GM12878 (cell line): Measurements from ENCODE around the gene DCAF11. TPM values are rescaled to one million over a fixed set of nuclear protein-coding genes. Genes with fewer than 3 reads are reported as not detected.
A peak's percentile ranks its signal among the peaks of the same experiment; 100 is the strongest.

Experiments
- ATAC-seq: fragments of 200-7000 bp; cut with Tn5 transposase; 3 replicates; pipeline ENCODE4 v1.9.1; 2020; ENCODE audit warnings: mild to moderate bottlenecking, moderate library complexity
- BruUV-seq: library from RNA; stranded (reverse); fragments of 400-500 nt; replicated peaks from 2 replicates; lab custom pipeline; 2021; lab: Mats Ljungman, UMichigan
- CTCF ChIA-PET: fragments of 300-600 bp; sonication (Branson Sonifier 250); formaldehyde crosslinking; extraction: SDS; loops from one replicate; lab custom pipeline; 2021; ENCODE audit warnings: inconsistent platforms; lab: Yijun Ruan, JAX
- POLR2A ChIA-PET: fragments of 350-600 bp; formaldehyde crosslinking; extraction: SDS; loops from one replicate; lab custom pipeline; 2021; ENCODE audit warnings: inconsistent platforms; lab: Charles Lee
- RAD21 ChIA-PET: fragments of 300-600 bp; sonication (Branson Sonifier 250); formaldehyde crosslinking; loops from one replicate; lab custom pipeline; 2023; ENCODE audit warnings: antibody characterized with exemption; ENCODE audit not compliant: unreplicated experiment; lab: Charles Lee
- SMC1A ChIA-PET: fragments of 300-600 bp; sonication (Branson Sonifier 250); formaldehyde crosslinking; loops from one replicate; lab custom pipeline; 2023; ENCODE audit not compliant: unreplicated experiment, uncharacterized antibody; lab: Charles Lee
- DNase-seq: peaks from one replicate; pipeline ENCODE4 v3.0.0-alpha.2; 2011; ENCODE audit warnings: low read depth, low spot score
- FAIRE-seq: peaks from 3 replicates; lab custom pipeline; 2011; peaks lifted over from hg19 to GRCh38; lab: Jason Lieb, UNC
- H2AFZ ChIP-seq: 2 replicates; pipeline ENCODE4 v1.6.0; 2011; ENCODE audit warnings: low read depth, low read length, control low read depth; ENCODE audit not compliant: control insufficient read depth
- H3K27ac ChIP-seq: 2 replicates; pipeline ENCODE4 v1.5.1; 2011; ENCODE audit warnings: control low read depth; ENCODE audit not compliant: control insufficient read depth, insufficient read depth
- H3K27me3 ChIP-seq, 2 experiments: replicated peaks in 1 of 2; 2 replicates each; pipeline versions ENCODE4 v1.6.0 to v1.6.1; 2011; ENCODE audit warnings: low read length in 1 of 2; ENCODE audit not compliant: control insufficient read depth in 2 of 2, insufficient read depth in 2 of 2
- H3K36me3 ChIP-seq, 2 experiments: 2 replicates each; pipeline ENCODE4 v1.5.1; 2011; ENCODE audit warnings: low read length in 1 of 2; ENCODE audit not compliant: control insufficient read depth in 2 of 2, insufficient read depth in 2 of 2
- H3K4me1 ChIP-seq: 2 replicates; pipeline ENCODE4 v1.6.1; 2011; ENCODE audit warnings: mild to moderate bottlenecking, low read length, moderate library complexity, mixed read lengths; ENCODE audit not compliant: control insufficient read depth, insufficient read depth
- H3K4me2 ChIP-seq: 2 replicates; pipeline ENCODE4 v1.6.0; 2011; ENCODE audit warnings: control low read depth; ENCODE audit not compliant: control insufficient read depth, insufficient read depth
- H3K4me3 ChIP-seq: fragments of 200-600 bp; sonication (generic); 2 replicates; pipeline ENCODE4 v1.5.1; 2016
- H3K79me2 ChIP-seq: 2 replicates; pipeline ENCODE4 v1.6.0; 2011; ENCODE audit warnings: low read length; ENCODE audit not compliant: control insufficient read depth, insufficient read depth
- H3K9ac ChIP-seq: 2 replicates; pipeline ENCODE4 v1.8.0; 2011; ENCODE audit warnings: low read length, control low read depth, mixed read lengths; ENCODE audit not compliant: control insufficient read depth, insufficient read depth
- H3K9me3 ChIP-seq: replicated peaks from 3 replicates; pipeline ENCODE4 v1.5.1; 2011; ENCODE audit warnings: mild to moderate bottlenecking, low read length; ENCODE audit not compliant: control insufficient read depth, insufficient read depth
- H4K20me1 ChIP-seq: 2 replicates; pipeline ENCODE4 v1.6.0; 2011; ENCODE audit not compliant: control insufficient read depth, insufficient read depth
- BCLAF1 ChIP-seq: fragments of 450-650 bp; IDR thresholded peaks from 2 replicates; pipeline ENCODE4 v1.6.1; 2017; ENCODE audit warnings: antibody characterized with exemption, mild to moderate bottlenecking, moderate library complexity
- CHD2 ChIP-seq: IDR thresholded peaks from 2 replicates; pipeline ENCODE4 v1.6.1; 2011; ENCODE audit warnings: low read depth, low read length, improper control_type of control experiment, borderline replicate concordance
- GABPA ChIP-seq: IDR thresholded peaks from 2 replicates; pipeline ENCODE4 v1.6.1; 2014; ENCODE audit warnings: antibody characterized with exemption, low read depth, mild to moderate bottlenecking, inconsistent platforms
- GATAD2B ChIP-seq: fragments of 450-650 bp; conservative IDR thresholded peaks from 2 replicates; pipeline ENCODE4 v1.6.1; 2017; ENCODE audit warnings: low read depth, mild to moderate bottlenecking, moderate library complexity
- LARP7 ChIP-seq: fragments of 450-650 bp; IDR thresholded peaks from 2 replicates; pipeline ENCODE4 v1.6.1; 2017; ENCODE audit warnings: mild to moderate bottlenecking
- NFYB ChIP-seq: IDR thresholded peaks from 2 replicates; pipeline ENCODE4 v1.6.1; 2011; ENCODE audit warnings: low read depth, mild to moderate bottlenecking, low read length, improper control_type of control experiment, moderate library complexity; ENCODE audit not compliant: insufficient read depth
- NKRF ChIP-seq: fragments of 450-650 bp; conservative IDR thresholded peaks from 2 replicates; pipeline ENCODE4 v1.6.1; 2017; ENCODE audit warnings: mild to moderate bottlenecking, moderate library complexity
- POLR2AphosphoS5 ChIP-seq: IDR thresholded peaks from 2 replicates; pipeline ENCODE4 v1.6.1; 2011; ENCODE audit warnings: mild to moderate bottlenecking, low read length, inconsistent platforms
- TARDBP ChIP-seq: IDR thresholded peaks from 2 replicates; pipeline ENCODE4 v1.6.1; 2016; ENCODE audit warnings: borderline replicate concordance
- TCF12 ChIP-seq: IDR thresholded peaks from 2 replicates; pipeline ENCODE4 v1.6.1; 2011; ENCODE audit warnings: low read depth, mild to moderate bottlenecking, low read length
- ZNF687 ChIP-seq: fragments of 450-650 bp; IDR thresholded peaks from 2 replicates; pipeline ENCODE4 v1.6.1; 2017; ENCODE audit warnings: mild to moderate bottlenecking, moderate library complexity
- WGBS: methylation state at CpG from one replicate; pipeline ENCODE4 v1.1.6; 2016; ENCODE audit warnings: low lambda C conversion rate; ENCODE audit not compliant: insufficient replicate concordance, insufficient coverage; ENCODE audit errors: missing lambda C conversion rate; 5-methylcytosine and 5-hydroxymethylcytosine counted together
- in situ Hi-C: fragments of 300-500 bp; cut with MboI; formaldehyde crosslinking; loops from 9 replicates; pipeline ENCODE4 v1.14.3; 2018; ENCODE audit warnings: mixed read lengths
- intact Hi-C: fragments of 100-400 bp; cut with micrococcal nuclease; formaldehyde crosslinking; loops from one replicate; pipeline ENCODE4 v1.14.2; 2022; ENCODE audit not compliant: unreplicated experiment
- polyA plus RNA-seq, 11 experiments: library from polyadenylated mRNA; depleted of rRNA in 4 of 11; unstranded in 6 of 11; stranded (reverse) in 5 of 11; fragments of >200 nt; fragmentation: Nextera tagmentation in 4 of 11; fragmentation: Illumina TruSeq in 1 of 11; extraction: Ambion mirVana in 4 of 11; extraction: Trizol in 1 of 11; gene quantifications; 1 replicate in 1 of 11; 2 replicates in 10 of 11; pipeline versions ENCODE4 v1.2.1 to v1.2.3, GENCODE V29; 2011 to 2016; ENCODE audit warnings: inconsistent platforms in 2 of 11, missing spikeins in 2 of 11, low read depth in 1 of 11
- total RNA-seq, 4 experiments: library from RNA; depleted of rRNA in 3 of 4; stranded (reverse); fragments of >200 nt in 3 of 4; fragmentation: Illumina TruSeq in 1 of 4; extraction: Trizol in 1 of 4; gene quantifications; 2 replicates each; pipeline versions ENCODE4 v1.2.1 to v1.2.3, GENCODE V29; 2013 to 2021

The DCAF11 gene
- total and polyA plus RNA-seq, 10 of the 15 experiments (the other 5 are each of a cell fraction or from before 2014, with no cell fraction given): 13.4 to 91.2 (median 68.7) TPM

DNA sequence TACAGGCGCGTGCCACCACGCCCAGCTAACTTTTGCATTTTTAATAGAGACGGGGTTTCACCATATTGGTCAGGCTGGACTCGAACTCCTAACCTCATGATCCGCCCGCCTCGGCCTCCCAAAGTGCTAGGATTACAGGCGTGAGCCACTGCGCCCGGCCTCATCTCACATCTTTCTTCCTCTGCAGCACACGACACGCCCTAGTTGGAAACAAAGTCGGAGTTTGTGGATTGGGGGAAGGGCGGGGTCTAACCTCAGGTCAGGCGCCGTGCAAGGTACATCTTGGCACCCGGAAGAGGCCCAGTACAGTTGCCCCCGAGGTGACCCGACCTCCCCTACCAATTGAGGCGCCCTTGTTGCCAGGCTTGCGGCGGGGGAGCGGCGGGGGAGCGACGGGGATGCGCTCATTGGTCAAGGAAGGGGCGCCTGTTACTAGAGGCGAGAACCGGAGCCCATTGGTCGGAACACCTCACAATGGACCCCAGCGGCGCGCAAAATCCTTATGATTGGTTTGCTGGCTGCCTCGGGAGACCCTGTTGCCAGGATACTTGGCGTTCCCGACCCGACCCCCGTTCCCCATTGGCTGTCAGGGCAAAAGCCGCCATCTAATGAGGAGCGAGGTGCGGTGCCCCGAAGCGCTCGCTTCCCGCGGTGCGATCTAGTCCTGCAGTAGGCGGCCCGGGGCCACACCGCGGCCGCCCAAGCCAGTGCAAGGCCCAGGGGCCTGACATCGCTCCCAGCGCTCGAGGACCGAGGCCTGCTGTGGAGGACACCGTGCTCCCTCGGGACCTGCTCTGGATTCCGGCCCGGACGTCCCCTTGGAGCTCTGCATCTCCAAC, 57.1 kb downstream of the DCAF11 start, which contains the start of gene REC8:
Gene REC8 (plus strand): TSS at position 659 of the 839 bp plus-strand sequence. CDS start 473 bp downstream, outside the sequence.
- peak within 1 kb of the TSS; percentile 69 for H3K9ac ChIP-seq
- FAIRE-seq (peak; percentile 81), DNase-seq (peak; percentile 82), ATAC-seq (peak; percentile 90)
- intact Hi-C loops: loop anchor here (2.0 kb wide), 1 partner anchor 57 kb away; the partner anchor contains the start of genes DCAF11 and NRL
- H4K20me1 ChIP-seq: no peaks in the 10 kb centered on the region
- 15% methylated on average over 59 of the region's 63 CpGs for WGBS
- peak within 1 kb of the TSS; percentile 72 for H3K4me2 ChIP-seq
- H3K27me3 ChIP-seq: no peaks in the 10 kb centered on the region
- in situ Hi-C loops: no loop called here
- H3K9me3 ChIP-seq: no peaks in the 10 kb centered on the region
- BruUV-seq: no TSS peak
- CTCF ChIA-PET: interaction anchor here (1.1 to 2.2 kb wide), 6 partner anchors 10 to 162 kb away, joined by 3 to 18 read pairs (median 3); partner anchors contain the start of genes DHRS1, IPO4, IRF9 and MDP1
- H3K27ac ChIP-seq: peak within 1 kb of the TSS; percentile 68
- no peak within 1 kb of the TSS; the same call in 1 of the 2 replicates for H2AFZ ChIP-seq
- RAD21 ChIA-PET: interaction anchor here (1.0 to 1.1 kb wide), 2 partner anchors 10 kb away, joined by 4 to 5 read pairs; partner anchors contain the start of gene IRF9
- SMC1A ChIA-PET: interaction anchor here (0.6 to 1.6 kb wide), 4 partner anchors 10 to 76 kb away, joined by 3 to 9 read pairs (median 3); partner anchors contain the start of genes IRF9, PSME2 and RNF31
- POLR2A ChIA-PET: interaction anchor here (0.7 to 2.8 kb wide), 10 partner anchors 9 to 80 kb away, joined by 3 to 11 read pairs (median 7); partner anchors contain the start of genes CHMP4A, IPO4, IRF9 and PSME2
- H3K4me3 ChIP-seq: peak within 1 kb of the TSS; percentile 62
- H3K4me1 ChIP-seq: no peaks in the 10 kb centered on the region
- peaks cover 1 to 14% of the 10 kb centered on the region in 2 experiments for H3K36me3 ChIP-seq
- H3K79me2 ChIP-seq: peaks cover 6% of the 10 kb centered on the region
- TF ChIP-seq TARDBP (no peak; the same call in 1 of the 2 replicates), ZNF687 (peak; percentile 19; the same call in 1 of the 2 replicates), GABPA (no peak), GATAD2B (peak; percentile 41; the same call in 1 of the 2 replicates), POLR2AphosphoS5 (peak; percentile 81), BCLAF1 (no peak), CHD2 (0 out of 2 replicates have a peak, but pooled peaks have one; percentile 13), NFYB (peak; percentile 92), LARP7 (no peak; the same call in 1 of the 2 replicates), NKRF (0 out of 2 replicates have a peak, but pooled peaks have one; percentile 59), TCF12 (0 out of 2 replicates have a peak, but pooled peaks have one; percentile 37)
